HepG2 (cell line): Measurements from ENCODE around the gene AGT. TPM values are rescaled to one million over a fixed set of nuclear protein-coding genes. Genes with fewer than 3 reads are reported as not detected.

ENCODE experiments used
- ARNT2 ChIP-seq: sonication (generic); formaldehyde crosslinking; IDR thresholded peaks from 2 replicates; pipeline ENCODE4 v1.8.0; 2022; ENCODE audit warnings: mild to moderate bottlenecking, low read depth, missing genetic modification reagents, moderate library complexity
- ARNTL ChIP-seq: sonication (generic); formaldehyde crosslinking; IDR thresholded peaks from 2 replicates; pipeline ENCODE4 v1.4.0; 2020; ENCODE audit warnings: mild to moderate bottlenecking, missing genetic modification reagents
- CBX5 ChIP-seq: sonication (generic); formaldehyde crosslinking; IDR thresholded peaks from 2 replicates; pipeline ENCODE4 v1.4.0; 2020; ENCODE audit warnings: missing genetic modification reagents, borderline replicate concordance
- CC2D1A ChIP-seq: sonication (generic); formaldehyde crosslinking; IDR thresholded peaks from 2 replicates; pipeline ENCODE4 v1.8.1; 2023; ENCODE audit warnings: mild to moderate bottlenecking, missing genetic modification reagents
- CEBPG ChIP-seq: IDR thresholded peaks from 2 replicates; pipeline ENCODE4 v1.6.1; 2016
- HIVEP1 ChIP-seq: sonication (generic); formaldehyde crosslinking; IDR thresholded peaks from 2 replicates; pipeline ENCODE4 v1.4.0; 2020; ENCODE audit warnings: mild to moderate bottlenecking, missing genetic modification reagents
- KDM3A ChIP-seq: IDR thresholded peaks from 2 replicates; pipeline ENCODE4 v1.6.1; 2018; ENCODE audit warnings: low read depth, missing compliant biosample characterization
- NONO ChIP-seq, 2 experiments: fragments of 450-650 bp in 1 of 2; sonication (generic) in 1 of 2; formaldehyde crosslinking in 1 of 2; IDR thresholded peaks in 1 of 2; conservative IDR thresholded peaks in 1 of 2; 2 replicates each; pipeline versions ENCODE4 v1.6.1 to v1.8.0; 2017 to 2022; ENCODE audit warnings: mild to moderate bottlenecking in 1 of 2, missing genetic modification reagents in 1 of 2, moderate library complexity in 1 of 2
- POLR2AphosphoS5 ChIP-seq: IDR thresholded peaks from 2 replicates; pipeline ENCODE4 v1.6.1; 2012; ENCODE audit warnings: low read depth, low read length
- RCOR2 ChIP-seq: IDR thresholded peaks from 2 replicates; pipeline ENCODE4 v1.6.1; 2016; ENCODE audit warnings: missing biosample characterization, missing genetic modification reagents
- SOX6 ChIP-seq, 2 experiments: fragments of 450-650 bp in 1 of 2; sonication (generic) in 1 of 2; formaldehyde crosslinking in 1 of 2; IDR thresholded peaks; 2 replicates each; pipeline versions ENCODE4 v1.4.0 to v1.6.1; 2017 to 2020; ENCODE audit warnings: antibody characterized with exemption in 1 of 2, mild to moderate bottlenecking in 1 of 2, missing genetic modification reagents in 1 of 2
- ZNF234 ChIP-seq: sonication (generic); formaldehyde crosslinking; conservative IDR thresholded peaks from 2 replicates; pipeline ENCODE4 v1.5.1; 2020; ENCODE audit warnings: mild to moderate bottlenecking, missing genetic modification reagents
- ZNF335 ChIP-seq: sonication (generic); formaldehyde crosslinking; IDR thresholded peaks from 2 replicates; pipeline ENCODE4 v1.4.0; 2020; ENCODE audit warnings: missing genetic modification reagents
- ZNF501 ChIP-seq: sonication (generic); formaldehyde crosslinking; IDR thresholded peaks from 2 replicates; pipeline ENCODE4 v1.5.1; 2020; ENCODE audit warnings: mild to moderate bottlenecking, moderate library complexity, missing genetic modification reagents
- ZNF781 ChIP-seq: sonication (generic); formaldehyde crosslinking; IDR thresholded peaks from 2 replicates; pipeline ENCODE4 v1.5.1; 2020; ENCODE audit warnings: borderline replicate concordance, mild to moderate bottlenecking, missing genetic modification reagents; ENCODE audit errors: not compliant biosample characterization
- ZNF850 ChIP-seq: sonication (generic); formaldehyde crosslinking; conservative IDR thresholded peaks from 2 replicates; pipeline ENCODE4 v1.9.0; 2021; ENCODE audit warnings: mild to moderate bottlenecking, missing genetic modification reagents
- polyA plus RNA-seq, 8 experiments: library from polyadenylated mRNA; depleted of rRNA in 3 of 8; stranded (reverse) in 7 of 8; unstranded in 1 of 8; fragments of >200 nt; fragmentation: Illumina TruSeq in 4 of 8; extraction: Trizol in 4 of 8; gene quantifications; 2 replicates each; pipeline versions ENCODE4 v1.2.1 to v1.2.3, GENCODE V29; 2011 to 2016; ENCODE audit warnings: low read depth in 4 of 8, missing spikeins in 1 of 8, mixed read lengths in 1 of 8; ENCODE audit not compliant: insufficient read depth in 1 of 8
- total RNA-seq, 5 experiments: library from RNA; depleted of rRNA; stranded (reverse); fragments of >200 nt; fragmentation: Illumina TruSeq; extraction: Trizol; gene quantifications; 2 replicates each; pipeline ENCODE4 v1.2.3, GENCODE V29; 2016; ENCODE audit warnings: low read depth in 1 of 5
- TF ChIP-seq, protein P1 (sequence below): sonication (generic); formaldehyde crosslinking; IDR thresholded peaks from 2 replicates; pipeline ENCODE4 v1.4.0; 2020; ENCODE audit warnings: missing genetic modification reagents
- TF ChIP-seq, protein P2 (sequence below): sonication (generic); formaldehyde crosslinking; IDR thresholded peaks from 2 replicates; pipeline ENCODE4 v1.4.0; 2020; ENCODE audit warnings: missing genetic modification reagents, borderline replicate concordance
- TF ChIP-seq, protein P3 (sequence below): sonication (generic); formaldehyde crosslinking; IDR thresholded peaks from 2 replicates; pipeline ENCODE4 v1.5.0; 2020; ENCODE audit warnings: mild to moderate bottlenecking, missing genetic modification reagents, borderline replicate concordance

The AGT gene
- total and polyA plus RNA-seq, 2 of the 13 experiments (the other 11 are each of a cell fraction or from before 2014, with no cell fraction given): 892 to 2,071 TPM

DNA sequence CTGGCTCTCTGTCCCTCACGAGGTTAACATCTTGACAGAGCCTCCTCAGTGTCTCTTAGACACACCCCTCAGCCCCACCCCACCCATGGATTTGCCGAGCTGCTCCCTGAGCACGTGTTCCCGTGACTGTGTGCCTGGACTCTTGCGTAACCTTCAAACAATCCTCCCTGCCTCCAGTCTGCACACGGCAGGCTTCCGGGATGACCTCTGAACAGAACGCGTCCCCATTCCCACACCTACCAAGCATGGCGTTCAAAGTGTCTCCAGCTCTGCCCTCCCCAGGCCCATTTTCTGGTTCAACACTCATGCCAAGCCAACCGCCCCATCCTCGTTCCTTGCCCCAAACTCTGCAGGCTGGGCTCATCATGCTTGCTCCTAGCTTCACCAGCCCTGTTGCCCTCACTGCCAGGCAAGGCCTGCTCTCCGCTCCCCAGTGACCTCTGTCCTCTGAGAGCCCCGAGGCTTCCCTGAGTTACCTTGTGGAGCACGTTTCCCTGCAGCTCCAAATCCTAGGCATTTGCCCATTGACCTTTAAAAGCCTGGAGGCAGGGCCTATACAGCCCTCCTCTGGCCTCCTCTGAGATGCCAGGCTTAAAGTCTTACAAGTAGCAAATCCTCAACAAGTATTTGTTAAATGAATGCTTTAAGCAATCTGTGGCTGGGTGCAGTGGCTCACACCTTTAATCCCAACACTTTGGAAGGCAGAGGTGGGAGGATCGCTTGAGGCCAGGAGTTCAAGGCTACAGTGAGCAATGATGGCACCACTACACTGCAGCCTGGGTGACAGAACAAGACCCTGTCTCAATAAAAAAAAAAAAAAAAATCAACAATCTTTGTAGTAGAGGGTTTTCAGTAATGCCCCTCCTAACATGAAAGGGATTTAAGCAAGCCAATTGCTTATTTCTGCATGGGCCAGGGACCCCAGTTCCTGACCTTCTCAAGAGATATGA lies 5.0 kb downstream of the AGT start (continued):
- TF ChIP-seq RCOR2 (peak; percentile 78), ARNT2 (CRISPR knock-in tag) (peak; percentile 95), ZNF501 (peak; percentile 42; the same call in 1 of the 2 replicates), ZNF335 (CRISPR knock-in tag) (peak; percentile 67; the same call in 1 of the 2 replicates), ZNF781 (CRISPR knock-in tag) (no peak), CC2D1A (CRISPR knock-in tag) (no peak), POLR2AphosphoS5 (peak; percentile 72), CEBPG (CRISPR knock-in tag) (peak; percentile 99), NONO (IDR thresholded peaks at IDR 0.05) (no peak), NONO (CRISPR knock-in tag; conservative IDR thresholded peaks at IDR 0.05) (peak; percentile 96), HIVEP1 (CRISPR knock-in tag) (peak; percentile 97), KDM3A (CRISPR knock-in tag) (peak; percentile 91), ARNTL (peak; percentile 99), ZNF234 (CRISPR knock-in tag) (no peak), SOX6 (IDR thresholded peaks at IDR 0.05) (no peak), SOX6 (CRISPR knock-in tag; IDR thresholded peaks at IDR 0.05) (peak; percentile 97), ZNF850 (CRISPR knock-in tag) (no peak), CBX5 (peak; percentile 89; the same call in 1 of the 2 replicates)
- TF ChIP-seq, protein P1, sequence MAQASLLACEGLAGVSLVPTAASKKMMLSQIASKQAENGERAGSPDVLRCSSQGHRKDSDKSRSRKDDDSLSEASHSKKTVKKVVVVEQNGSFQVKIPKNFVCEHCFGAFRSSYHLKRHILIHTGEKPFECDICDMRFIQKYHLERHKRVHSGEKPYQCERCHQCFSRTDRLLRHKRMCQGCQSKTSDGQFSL (CRISPR knock-in tag): no peak
- TF ChIP-seq, protein P2, sequence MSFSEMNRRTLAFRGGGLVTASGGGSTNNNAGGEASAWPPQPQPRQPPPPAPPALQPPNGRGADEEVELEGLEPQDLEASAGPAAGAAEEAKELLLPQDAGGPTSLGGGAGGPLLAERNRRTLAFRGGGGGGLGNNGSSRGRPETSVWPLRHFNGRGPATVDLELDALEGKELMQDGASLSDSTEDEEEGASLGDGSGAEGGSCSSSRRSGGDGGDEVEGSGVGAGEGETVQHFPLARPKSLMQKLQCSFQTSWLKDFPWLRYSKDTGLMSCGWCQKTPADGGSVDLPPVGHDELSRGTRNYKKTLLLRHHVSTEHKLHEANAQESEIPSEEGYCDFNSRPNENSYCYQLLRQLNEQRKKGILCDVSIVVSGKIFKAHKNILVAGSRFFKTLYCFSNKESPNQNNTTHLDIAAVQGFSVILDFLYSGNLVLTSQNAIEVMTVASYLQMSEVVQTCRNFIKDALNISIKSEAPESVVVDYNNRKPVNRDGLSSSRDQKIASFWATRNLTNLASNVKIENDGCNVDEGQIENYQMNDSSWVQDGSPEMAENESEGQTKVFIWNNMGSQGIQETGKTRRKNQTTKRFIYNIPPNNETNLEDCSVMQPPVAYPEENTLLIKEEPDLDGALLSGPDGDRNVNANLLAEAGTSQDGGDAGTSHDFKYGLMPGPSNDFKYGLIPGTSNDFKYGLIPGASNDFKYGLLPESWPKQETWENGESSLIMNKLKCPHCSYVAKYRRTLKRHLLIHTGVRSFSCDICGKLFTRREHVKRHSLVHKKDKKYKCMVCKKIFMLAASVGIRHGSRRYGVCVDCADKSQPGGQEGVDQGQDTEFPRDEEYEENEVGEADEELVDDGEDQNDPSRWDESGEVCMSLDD (CRISPR knock-in tag): no peak
- TF ChIP-seq, protein P3, sequence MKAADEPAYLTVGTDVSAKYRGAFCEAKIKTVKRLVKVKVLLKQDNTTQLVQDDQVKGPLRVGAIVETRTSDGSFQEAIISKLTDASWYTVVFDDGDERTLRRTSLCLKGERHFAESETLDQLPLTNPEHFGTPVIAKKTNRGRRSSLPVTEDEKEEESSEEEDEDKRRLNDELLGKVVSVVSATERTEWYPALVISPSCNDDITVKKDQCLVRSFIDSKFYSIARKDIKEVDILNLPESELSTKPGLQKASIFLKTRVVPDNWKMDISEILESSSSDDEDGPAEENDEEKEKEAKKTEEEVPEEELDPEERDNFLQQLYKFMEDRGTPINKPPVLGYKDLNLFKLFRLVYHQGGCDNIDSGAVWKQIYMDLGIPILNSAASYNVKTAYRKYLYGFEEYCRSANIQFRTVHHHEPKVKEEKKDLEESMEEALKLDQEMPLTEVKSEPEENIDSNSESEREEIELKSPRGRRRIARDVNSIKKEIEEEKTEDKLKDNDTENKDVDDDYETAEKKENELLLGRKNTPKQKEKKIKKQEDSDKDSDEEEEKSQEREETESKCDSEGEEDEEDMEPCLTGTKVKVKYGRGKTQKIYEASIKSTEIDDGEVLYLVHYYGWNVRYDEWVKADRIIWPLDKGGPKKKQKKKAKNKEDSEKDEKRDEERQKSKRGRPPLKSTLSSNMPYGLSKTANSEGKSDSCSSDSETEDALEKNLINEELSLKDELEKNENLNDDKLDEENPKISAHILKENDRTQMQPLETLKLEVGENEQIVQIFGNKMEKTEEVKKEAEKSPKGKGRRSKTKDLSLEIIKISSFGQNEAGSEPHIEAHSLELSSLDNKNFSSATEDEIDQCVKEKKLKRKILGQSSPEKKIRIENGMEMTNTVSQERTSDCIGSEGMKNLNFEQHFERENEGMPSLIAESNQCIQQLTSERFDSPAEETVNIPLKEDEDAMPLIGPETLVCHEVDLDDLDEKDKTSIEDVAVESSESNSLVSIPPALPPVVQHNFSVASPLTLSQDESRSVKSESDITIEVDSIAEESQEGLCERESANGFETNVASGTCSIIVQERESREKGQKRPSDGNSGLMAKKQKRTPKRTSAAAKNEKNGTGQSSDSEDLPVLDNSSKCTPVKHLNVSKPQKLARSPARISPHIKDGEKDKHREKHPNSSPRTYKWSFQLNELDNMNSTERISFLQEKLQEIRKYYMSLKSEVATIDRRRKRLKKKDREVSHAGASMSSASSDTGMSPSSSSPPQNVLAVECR: peak; percentile 99
